H1 (cell line): ENCODE measurements around the gene TEX30. TPM values are rescaled to one million over a fixed set of nuclear protein-coding genes. Genes with fewer than 3 reads are reported as not detected.

Source experiments
- BRCA1 ChIP-seq: IDR thresholded peaks from 2 replicates; pipeline ENCODE4 v1.6.1; 2012; ENCODE audit warnings: low read depth, low read length, improper control_type of control experiment
- CHD7 ChIP-seq: fragments of 300-600 bp; sonication (generic); IDR thresholded peaks from 2 replicates; pipeline ENCODE4 v1.7.1; 2012; ENCODE audit warnings: low read length, moderate library complexity, mild to moderate bottlenecking, inconsistent platforms; ENCODE audit not compliant: insufficient replicate concordance
- E2F6 ChIP-seq: IDR thresholded peaks from 2 replicates; pipeline ENCODE4 v1.6.1; 2012; ENCODE audit warnings: inconsistent platforms
- EP300 ChIP-seq, 2 experiments: IDR thresholded peaks; 1 replicate in 1 of 2; 2 replicates in 1 of 2; pipeline ENCODE4 v1.6.1; 2011 to 2012; ENCODE audit warnings: low read depth in 2 of 2, low read length in 2 of 2, mild to moderate bottlenecking in 2 of 2, borderline replicate concordance in 1 of 2, inconsistent platforms in 1 of 2, moderate library complexity in 1 of 2
- JUND ChIP-seq: IDR thresholded peaks from 2 replicates; pipeline ENCODE4 v1.6.1; 2011; ENCODE audit warnings: mild to moderate bottlenecking, improper control_type of control experiment, low read length
- NRF1 ChIP-seq: IDR thresholded peaks from 2 replicates; pipeline ENCODE4 v1.6.1; 2011; ENCODE audit warnings: mild to moderate bottlenecking, low read depth, low read length, improper control_type of control experiment
- SAP30 ChIP-seq: fragments of 300-600 bp; sonication (generic); IDR thresholded peaks from 2 replicates; pipeline ENCODE4 v1.7.1; 2012; ENCODE audit warnings: low read length, moderate library complexity, mild to moderate bottlenecking, inconsistent platforms; ENCODE audit not compliant: insufficient read depth, insufficient replicate concordance
- SRF ChIP-seq: IDR thresholded peaks from 2 replicates; pipeline ENCODE4 v1.6.1; 2011; ENCODE audit warnings: mild to moderate bottlenecking, low read depth, low read length, moderate library complexity
- polyA plus RNA-seq, 7 experiments: library from polyadenylated mRNA; depleted of rRNA in 3 of 7; stranded (reverse) in 5 of 7; unstranded in 2 of 7; fragments of >200 nt in 5 of 7; fragments of 200-250 nt in 2 of 7; gene quantifications; 1 replicate in 5 of 7; 2 replicates in 1 of 7; 4 replicates in 1 of 7; pipeline versions ENCODE4 v1.2.1 to v1.2.3, GENCODE V29; 2011 to 2013; ENCODE audit warnings: missing spikeins in 2 of 7, mixed read lengths in 2 of 7
- total RNA-seq: library from RNA; stranded (reverse); fragmentation: NEBNext Ultra II Directional; extraction: Animal tissue kit (Norgen Biotek cat#: 25700); gene quantifications from 2 replicates; pipeline ENCODE4 v1.2.1, GENCODE V29; 2021

TEX30 gene
- total and polyA plus RNA-seq, 2 of the 8 experiments (the other 6 are each of a cell fraction or from before 2014, with no cell fraction given): 6.5 to 10.3 TPM

- TF ChIP-seq E2F6 (peak; percentile 53; the same call in 1 of the 2 replicates), SAP30 (no peak), BRCA1 (no peak), SRF (no peak), CHD7 (no peak), EP300 (IDR thresholded peaks at IDR 0.05; ENCODE audit: borderline replicate concordance in 1 of 2, low read depth in 2 of 2, low read length in 2 of 2) (no peak), NRF1 (no peak), JUND (no peak)
Measured at GRCh38 chr13:102800145-102801041, 26.8 kb upstream of the TEX30 start (continued).
